Stimulated activated naive B cell treated with anti-CD40 and anti-IgM and Interleukin-4, amounts not matched to agents 10 μg/mL and 1 μg/mL and 100 μg/mL, for 72 hours (primary cell): ENCODE data around the gene NAP1L5.

Source experiments
- ATAC-seq, 2 donors: fragments of 150-1000 bp; cut with Tn5 transposase; replicated peaks; 2 replicates each; pipeline ENCODE4 v1.10.0; 2021; ENCODE audit warnings: moderate library complexity in 1 of 2
- DNase-seq: peaks from one replicate; pipeline ENCODE4 v3.0.0; 2021
- H3K27ac Mint-ChIP-seq: one replicate; pipeline ENCODE4 v1.8.0; 2022; ENCODE audit warnings: mild to moderate bottlenecking, mixed read lengths
- H3K27me3 Mint-ChIP-seq, 2 donors: one replicate each; pipeline ENCODE4 v1.8.0; 2022; ENCODE audit warnings: mixed read lengths in 2 of 2
- H3K36me3 Mint-ChIP-seq, 2 donors: one replicate each; pipeline ENCODE4 v1.8.0; 2022; ENCODE audit warnings: mixed read lengths in 2 of 2, mild to moderate bottlenecking in 1 of 2
- H3K4me1 Mint-ChIP-seq, 2 donors: one replicate each; pipeline ENCODE4 v1.8.0; 2022; ENCODE audit warnings: mixed read lengths in 2 of 2, mild to moderate bottlenecking in 1 of 2
- H3K4me3 Mint-ChIP-seq, 2 donors: one replicate each; pipeline ENCODE4 v1.8.0; 2022; ENCODE audit warnings: mild to moderate bottlenecking in 2 of 2, mixed read lengths in 2 of 2, moderate library complexity in 1 of 2
- H3K9me3 Mint-ChIP-seq, 2 donors: one replicate each; pipeline ENCODE4 v1.8.0; 2022; ENCODE audit warnings: mixed read lengths in 2 of 2, mild to moderate bottlenecking in 1 of 2

Gene NAP1L5

GRCh38 chr4:88661739-88662138 lies 35.9 kb downstream of the NAP1L5 start:
- DNase-seq = no peak
- H3K27me3 Mint-ChIP-seq = no peaks in the 10 kb centered on the region
- H3K36me3 Mint-ChIP-seq = peaks cover 12 to 32% of the 10 kb centered on the region in 2 donors
- H3K27ac Mint-ChIP-seq = no peak overlapping the region
- no peaks in the 10 kb centered on the region for H3K9me3 Mint-ChIP-seq
- no peaks in the 10 kb centered on the region for H3K4me1 Mint-ChIP-seq
- ATAC-seq = no peak
- H3K4me3 Mint-ChIP-seq = no peak overlapping the region

GRCh38 chr4:88660446-88661294 lies 37.0 kb downstream of the NAP1L5 start:
- H3K4me3 Mint-ChIP-seq = no peak overlapping the region
- DNase-seq (no peak), ATAC-seq (no peak)
- no peaks in the 10 kb centered on the region for H3K4me1 Mint-ChIP-seq
- no peaks in the 10 kb centered on the region for H3K27me3 Mint-ChIP-seq
- no peak overlapping the region for H3K27ac Mint-ChIP-seq
- peaks cover 19 to 40% of the 10 kb centered on the region in 2 donors for H3K36me3 Mint-ChIP-seq
- H3K9me3 Mint-ChIP-seq = no peaks in the 10 kb centered on the region

GRCh38 chr4:88659890-88660208 lies 37.8 kb downstream of the NAP1L5 start:
- ATAC-seq (no peak), DNase-seq (no peak)
- Mint-ChIP-seq H3K9me3 (no peaks in the 10 kb centered on the region), H3K27me3 (no peaks in the 10 kb centered on the region), H3K27ac (no peak overlapping the region), H3K4me1 (no peaks in the 10 kb centered on the region), H3K36me3 (peaks cover 26 to 44% of the 10 kb centered on the region in 2 donors), H3K4me3 (no peak overlapping the region)

GRCh38 chr4:88659055-88659889 lies 38.4 kb downstream of the NAP1L5 start:
- H3K27ac Mint-ChIP-seq = no peak overlapping the region
- DNase-seq (peak; percentile 8), ATAC-seq (peak; percentile 84 to 92)
- no peaks in the 10 kb centered on the region for H3K9me3 Mint-ChIP-seq
- no peaks in the 10 kb centered on the region for H3K27me3 Mint-ChIP-seq
- peaks cover 25 to 42% of the 10 kb centered on the region in 2 donors for H3K36me3 Mint-ChIP-seq
- H3K4me1 Mint-ChIP-seq = no peaks in the 10 kb centered on the region
- H3K4me3 Mint-ChIP-seq = no peak overlapping the region

GRCh38 chr4:88655226-88655625 lies 42.4 kb downstream of the NAP1L5 start:
- no peaks in the 10 kb centered on the region for H3K27me3 Mint-ChIP-seq
- DNase-seq = no peak
- no peak for ATAC-seq
- H3K4me1 Mint-ChIP-seq = peaks cover 0 to 5% of the 10 kb centered on the region in 2 donors
- H3K36me3 Mint-ChIP-seq = peaks cover 28 to 37% of the 10 kb centered on the region in 2 donors
- no peak overlapping the region for H3K4me3 Mint-ChIP-seq
- no peak overlapping the region for H3K27ac Mint-ChIP-seq
- H3K9me3 Mint-ChIP-seq = no peaks in the 10 kb centered on the region

GRCh38 chr4:88653371-88653946 lies 44.2 kb downstream of the NAP1L5 start:
- Mint-ChIP-seq H3K4me3 (no peak overlapping the region), H3K4me1 (peaks cover 7 to 8% of the 10 kb centered on the region in 2 donors), H3K27me3 (no peaks in the 10 kb centered on the region), H3K9me3 (no peaks in the 10 kb centered on the region), H3K36me3 (peaks cover 25 to 37% of the 10 kb centered on the region in 2 donors), H3K27ac (no peak overlapping the region)
- DNase-seq (no peak), ATAC-seq (no peak)

- Mint-ChIP-seq H3K27ac (no peak overlapping the region), H3K9me3 (no peaks in the 10 kb centered on the region), H3K4me1 (peaks cover 12 to 18% of the 10 kb centered on the region in 2 donors), H3K27me3 (no peaks in the 10 kb centered on the region), H3K36me3 (peaks cover 11 to 15% of the 10 kb centered on the region in 2 donors), H3K4me3 (no peak overlapping the region)
- DNase-seq (no peak), ATAC-seq (no peak)
Measured at GRCh38 chr4:88649716-88650115, 47.9 kb downstream of the NAP1L5 start.

GRCh38 chr4:88646528-88647280 lies 50.9 kb downstream of the NAP1L5 start:
- Mint-ChIP-seq H3K9me3 (peaks cover 0 to 2% of the 10 kb centered on the region in 2 donors), H3K4me1 (peaks cover 7 to 18% of the 10 kb centered on the region in 2 donors)

GRCh38 chr4:88645994-88646393 lies 51.6 kb downstream of the NAP1L5 start:
- H3K4me1 Mint-ChIP-seq = peaks cover 7 to 23% of the 10 kb centered on the region in 2 donors
- H3K4me3 Mint-ChIP-seq = no peak overlapping the region
- ATAC-seq (no peak), DNase-seq (no peak)
- H3K36me3 Mint-ChIP-seq = peaks cover 0 to 2% of the 10 kb centered on the region in 2 donors
- H3K27ac Mint-ChIP-seq = no peak overlapping the region
- H3K9me3 Mint-ChIP-seq = peaks cover 0 to 2% of the 10 kb centered on the region in 2 donors
- H3K27me3 Mint-ChIP-seq = no peaks in the 10 kb centered on the region

More at GRCh38 chr4:88646528-88647280, 50.9 kb downstream of the NAP1L5 start:
- Mint-ChIP-seq H3K36me3 (peaks cover 0 to 2% of the 10 kb centered on the region in 2 donors), H3K27ac (no peak overlapping the region), H3K27me3 (no peaks in the 10 kb centered on the region), H3K4me3 (no peak overlapping the region)
- DNase-seq (no peak), ATAC-seq (no peak)
